Activated CD4-positive, alpha-beta T cell treated with anti-CD3 and anti-CD28 coated beads for 36 hours (primary cell): Measurements from ENCODE around the gene CHMP2B. TPM values are rescaled to one million over a fixed set of nuclear protein-coding genes. Genes with fewer than 3 reads are reported as not detected.
A peak's percentile ranks its signal among the peaks of the same experiment; 100 is the strongest.

ENCODE experiments used
- ATAC-seq: fragments of 200-7000 bp; cut with Tn5 transposase; one replicate; pipeline ENCODE4 v1.10.0; 2021; ENCODE audit warnings: mild to moderate bottlenecking, moderate library complexity
- CTCF ChIA-PET: fragments of 350-600 bp; sonication (Branson Sonifier 250); formaldehyde crosslinking; loops from one replicate; lab custom pipeline; 2021; ENCODE audit warnings: antibody characterized with exemption; lab: Charles Lee
- POLR2A ChIA-PET: fragments of 350-600 bp; sonication (Branson Sonifier 250); formaldehyde crosslinking; loops from one replicate; lab custom pipeline; 2021; ENCODE audit warnings: antibody characterized with exemption, inconsistent platforms; lab: Charles Lee
- DNase-seq: peaks from one replicate; pipeline ENCODE4 v3.0.0-alpha.2; 2020
- H3K27ac Mint-ChIP-seq: one replicate; pipeline ENCODE4 v1.8.0; 2021; ENCODE audit warnings: mixed read lengths
- H3K27me3 Mint-ChIP-seq: one replicate; pipeline ENCODE4 v1.8.0; 2021; ENCODE audit warnings: mixed read lengths
- H3K36me3 Mint-ChIP-seq: one replicate; pipeline ENCODE4 v1.8.0; 2021; ENCODE audit warnings: low read depth, mixed read lengths
- H3K4me1 Mint-ChIP-seq: one replicate; pipeline ENCODE4 v1.8.0; 2021; ENCODE audit warnings: mixed read lengths
- H3K4me3 Mint-ChIP-seq: one replicate; pipeline ENCODE4 v1.8.0; 2021; ENCODE audit warnings: mild to moderate bottlenecking, moderate library complexity, mixed read lengths
- H3K9me3 Mint-ChIP-seq: one replicate; pipeline ENCODE4 v1.8.0; 2021; ENCODE audit warnings: low read depth, mixed read lengths
- intact Hi-C, 2 experiments: fragments of 100-400 bp; cut with DNase I in 1 of 2; cut with micrococcal nuclease in 1 of 2; formaldehyde crosslinking; loops; one replicate each; pipeline versions ENCODE4 v1.14.2 to v1.15.1; 2022 to 2024; cut with DNase I, micrococcal nuclease
- total RNA-seq, 2 experiments: library from RNA; stranded (reverse); gene quantifications; one replicate each; pipeline ENCODE4 v1.2.3, GENCODE V29; 2021

Gene CHMP2B
- total RNA-seq, 2 experiments from 2014 or later: 25.4 to 29.4 TPM

DNA sequence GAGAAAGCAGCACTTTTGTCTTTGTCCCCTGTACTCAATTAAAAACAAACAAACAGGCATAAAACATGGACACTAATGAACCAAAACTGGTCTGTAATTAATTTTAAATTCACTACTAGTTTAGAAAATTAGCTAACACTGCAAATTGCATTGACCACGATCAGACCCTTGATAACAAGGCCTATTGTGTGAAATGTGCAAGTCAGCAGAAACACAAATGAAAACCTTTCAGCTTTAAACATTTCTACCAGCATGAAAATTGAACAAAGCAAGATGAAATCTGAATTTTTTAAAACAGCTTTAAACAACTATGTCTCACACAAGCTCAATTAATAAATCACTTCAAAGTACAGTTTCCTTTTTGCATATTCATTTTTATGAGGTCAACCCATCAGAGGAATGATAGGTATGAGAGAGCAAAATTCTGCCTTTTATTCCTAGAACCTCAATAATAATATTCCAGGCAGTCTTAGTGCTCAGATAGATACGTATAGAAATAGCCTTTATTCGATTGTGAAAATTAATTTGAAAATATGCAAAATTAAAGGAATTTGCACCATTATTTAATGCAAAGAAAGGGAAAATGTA lies 27.0 kb upstream of the CHMP2B start:
- no peaks in the 10 kb centered on the region for H3K4me1 Mint-ChIP-seq
- ChIA-PET CTCF (interaction anchor here (1.6 kb wide), 1 partner anchor 21 kb away, joined by 3 read pairs; no protein-coding TSS in a partner anchor), POLR2A (no interaction called here)
- ATAC-seq (no peak), DNase-seq (no peak)
- H3K9me3 Mint-ChIP-seq: no peaks in the 10 kb centered on the region
- H3K27me3 Mint-ChIP-seq: peaks cover 7% of the 10 kb centered on the region
- no peaks in the 10 kb centered on the region for H3K36me3 Mint-ChIP-seq
- H3K4me3 Mint-ChIP-seq: no peak overlapping the region
- intact Hi-C loops: no loop called here
- no peak overlapping the region for H3K27ac Mint-ChIP-seq

GRCh38 chr3:87201727-87202126 lies 25.4 kb upstream of the CHMP2B start:
- peaks cover 7% of the 10 kb centered on the region for H3K27me3 Mint-ChIP-seq
- POLR2A ChIA-PET: no interaction called here

GRCh38 chr3:87203809-87204208 lies 23.3 kb upstream of the CHMP2B start:
- no peak for DNase-seq
- no peak for ATAC-seq
- Mint-ChIP-seq H3K4me1 (peaks cover 1% of the 10 kb centered on the region), H3K4me3 (no peak overlapping the region), H3K27ac (no peak overlapping the region), H3K9me3 (no peaks in the 10 kb centered on the region), H3K27me3 (peaks cover 9% of the 10 kb centered on the region), H3K36me3 (no peaks in the 10 kb centered on the region)
- POLR2A ChIA-PET: no interaction called here
- CTCF ChIA-PET: interaction anchor here (0.7 to 1.6 kb wide), 2 partner anchors 10 to 69 kb away, joined by 3 to 4 read pairs; no protein-coding TSS in a partner anchor
- intact Hi-C loops: no loop called here

More at GRCh38 chr3:87201727-87202126, 25.4 kb upstream of the CHMP2B start:
- Mint-ChIP-seq H3K4me1 (peaks cover 1% of the 10 kb centered on the region), H3K36me3 (no peaks in the 10 kb centered on the region), H3K9me3 (no peaks in the 10 kb centered on the region), H3K4me3 (no peak overlapping the region), H3K27ac (no peak overlapping the region)
- CTCF ChIA-PET: interaction anchor here (1.2 kb wide), 1 partner anchor 32 kb away, joined by 3 read pairs; no protein-coding TSS in a partner anchor
- intact Hi-C loops: no loop called here
- ATAC-seq (no peak), DNase-seq (no peak)

DNA sequence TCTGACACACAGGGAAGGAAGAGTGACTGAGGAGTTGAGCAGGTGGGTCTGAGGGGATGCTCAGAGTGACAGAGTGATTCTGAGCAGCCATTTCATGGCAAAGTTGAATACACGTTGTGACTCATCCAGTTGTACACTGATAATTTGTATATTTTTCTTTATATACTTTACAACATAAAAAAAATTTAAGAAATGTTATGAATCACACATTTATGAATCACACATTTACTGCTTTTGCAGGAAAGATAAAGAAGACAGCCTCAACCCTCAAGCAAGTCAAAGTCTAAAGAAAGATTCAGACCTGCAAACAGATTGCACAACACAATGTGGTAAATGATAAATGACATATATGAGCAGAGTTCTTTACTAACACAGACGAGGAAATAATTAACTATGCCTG lies 21.0 kb upstream of the CHMP2B start:
- H3K27ac Mint-ChIP-seq: no peak overlapping the region
- intact Hi-C loops: no loop called here
- peak; percentile 47 for ATAC-seq
- H3K9me3 Mint-ChIP-seq: no peaks in the 10 kb centered on the region
- DNase-seq: no peak
- ChIA-PET CTCF (no interaction called here), POLR2A (no interaction called here)
- H3K4me3 Mint-ChIP-seq: no peak overlapping the region
- H3K4me1 Mint-ChIP-seq: peaks cover 1% of the 10 kb centered on the region
- H3K36me3 Mint-ChIP-seq: no peaks in the 10 kb centered on the region
- peaks cover 10% of the 10 kb centered on the region for H3K27me3 Mint-ChIP-seq

GRCh38 chr3:87206635-87207034 lies 20.5 kb upstream of the CHMP2B start:
- Mint-ChIP-seq H3K4me1 (peaks cover 1% of the 10 kb centered on the region), H3K27me3 (peaks cover 13% of the 10 kb centered on the region), H3K4me3 (no peak overlapping the region), H3K36me3 (no peaks in the 10 kb centered on the region), H3K27ac (no peak overlapping the region), H3K9me3 (no peaks in the 10 kb centered on the region)
- ChIA-PET POLR2A (no interaction called here), CTCF (no interaction called here)
- ATAC-seq (no peak), DNase-seq (no peak)
- intact Hi-C loops: no loop called here

DNA sequence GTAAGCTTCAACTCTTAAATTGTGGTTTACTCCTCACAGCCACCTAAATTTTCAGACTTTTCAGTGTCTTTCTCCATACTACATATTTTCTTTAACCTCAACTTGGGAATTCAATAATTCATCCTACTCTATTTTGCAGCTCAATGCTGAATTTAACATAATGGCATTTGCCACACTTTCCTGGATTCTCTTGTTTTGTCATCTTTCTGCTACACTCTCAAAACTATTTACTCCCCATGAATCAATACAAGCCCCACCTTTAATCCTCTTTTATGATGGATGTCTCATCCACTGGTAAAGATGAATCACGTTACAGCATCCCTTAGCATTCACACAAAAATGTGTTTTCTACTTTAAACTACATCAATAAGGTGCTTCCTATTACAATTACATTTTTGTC lies 19.6 kb upstream of the CHMP2B start:
- POLR2A ChIA-PET: no interaction called here
- intact Hi-C loops: no loop called here

GRCh38 chr3:87209111-87209510 lies 18.0 kb upstream of the CHMP2B start:
- DNase-seq: no peak
- H3K36me3 Mint-ChIP-seq: no peaks in the 10 kb centered on the region
- ChIA-PET POLR2A (no interaction called here), CTCF (interaction anchor here (1.0 kb wide), 1 partner anchor 30 kb away, joined by 3 read pairs; no protein-coding TSS in a partner anchor)
- peaks cover 1% of the 10 kb centered on the region for H3K4me1 Mint-ChIP-seq
- no peak overlapping the region for H3K27ac Mint-ChIP-seq
- H3K9me3 Mint-ChIP-seq: no peaks in the 10 kb centered on the region
- intact Hi-C loops: no loop called here
- no peak for ATAC-seq
- peaks cover 19% of the 10 kb centered on the region for H3K27me3 Mint-ChIP-seq
- no peak overlapping the region for H3K4me3 Mint-ChIP-seq

More for the DNA sequence above, 19.6 kb upstream of the CHMP2B start:
- CTCF ChIA-PET: no interaction called here
- DNase-seq (no peak), ATAC-seq (no peak)
- Mint-ChIP-seq H3K4me3 (no peak overlapping the region), H3K36me3 (no peaks in the 10 kb centered on the region), H3K4me1 (peaks cover 1% of the 10 kb centered on the region), H3K27me3 (peaks cover 16% of the 10 kb centered on the region), H3K9me3 (no peaks in the 10 kb centered on the region), H3K27ac (no peak overlapping the region)

DNA sequence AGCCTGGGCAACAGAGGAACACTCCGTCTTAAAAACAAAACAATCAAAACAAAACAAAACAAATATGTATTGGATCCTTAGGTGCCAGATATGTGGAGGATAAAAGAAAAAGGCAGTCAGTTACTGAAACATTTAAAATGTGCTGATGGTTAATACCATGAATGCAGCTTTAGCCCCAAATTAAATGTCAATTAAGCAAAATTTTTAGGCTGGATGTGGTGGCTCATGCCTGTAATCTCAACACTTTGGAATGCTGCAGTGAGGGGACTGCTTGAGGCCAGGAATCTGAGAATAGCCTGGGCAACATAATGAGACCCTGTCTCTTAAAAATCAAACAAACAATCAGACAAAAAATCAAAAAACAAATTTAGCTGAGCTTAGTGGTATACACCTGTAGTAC lies 8.5 kb upstream of the CHMP2B start:
- Mint-ChIP-seq H3K4me3 (no peak overlapping the region), H3K27me3 (peaks cover 29% of the 10 kb centered on the region), H3K36me3 (no peaks in the 10 kb centered on the region), H3K27ac (no peak overlapping the region), H3K9me3 (peaks cover 3% of the 10 kb centered on the region), H3K4me1 (no peaks in the 10 kb centered on the region)
- intact Hi-C loops: no loop called here
- POLR2A ChIA-PET: no interaction called here
- CTCF ChIA-PET: interaction anchor here (0.6 kb wide), 1 partner anchor 295 kb away, joined by 3 read pairs; no protein-coding TSS in a partner anchor
- no peak for ATAC-seq
- DNase-seq: no peak

GRCh38 chr3:87219611-87220010 lies 7.5 kb upstream of the CHMP2B start:
- H3K4me3 Mint-ChIP-seq: no peak overlapping the region
- CTCF ChIA-PET: interaction anchor here (0.6 kb wide), 1 partner anchor 14 kb away, joined by 3 read pairs; no protein-coding TSS in a partner anchor
- POLR2A ChIA-PET: no interaction called here
- peaks cover 31% of the 10 kb centered on the region for H3K27me3 Mint-ChIP-seq
- H3K4me1 Mint-ChIP-seq: no peaks in the 10 kb centered on the region
- H3K9me3 Mint-ChIP-seq: peaks cover 3% of the 10 kb centered on the region
- DNase-seq (no peak), ATAC-seq (no peak)
- no peak overlapping the region for H3K27ac Mint-ChIP-seq
- intact Hi-C loops: no loop called here
- no peaks in the 10 kb centered on the region for H3K36me3 Mint-ChIP-seq

DNA sequence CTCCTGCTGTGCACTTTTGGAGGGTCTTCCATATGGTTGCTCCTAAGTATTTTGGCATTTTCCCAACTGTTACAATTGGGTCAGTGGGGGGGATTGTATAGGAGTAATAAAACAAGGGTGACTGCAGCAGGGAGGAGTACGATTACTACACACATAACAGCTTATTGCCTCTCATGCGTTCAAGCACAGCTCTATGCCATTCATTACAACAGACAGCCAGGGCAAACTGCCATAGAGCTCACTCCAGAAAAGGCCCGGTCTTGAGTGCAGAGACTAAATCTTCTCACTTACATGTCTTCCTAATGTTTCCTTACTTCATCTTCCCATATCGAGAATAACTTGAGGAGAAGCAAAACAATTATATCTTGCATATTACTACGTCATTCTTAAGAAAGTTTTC lies 1.4 kb upstream of the CHMP2B start:
- Mint-ChIP-seq H3K4me3 (no peak overlapping the region), H3K36me3 (peaks cover 3% of the 10 kb centered on the region), H3K27ac (no peak overlapping the region), H3K27me3 (peaks cover 9% of the 10 kb centered on the region), H3K4me1 (peaks cover 31% of the 10 kb centered on the region), H3K9me3 (peaks cover 3% of the 10 kb centered on the region)
- ATAC-seq: no peak
- ChIA-PET POLR2A (no interaction called here), CTCF (interaction anchor here (0.7 to 1.9 kb wide), 4 partner anchors 10 to 278 kb away, joined by 3 to 4 read pairs (median 4); no protein-coding TSS in a partner anchor)
- intact Hi-C loops: loop anchor here in 1 of 2 experiments (5.0 kb wide), 1 partner anchor 832 kb away; the partner anchor contains the start of genes CGGBP1 and ZNF654
- no peak for DNase-seq

- peaks cover 3% of the 10 kb centered on the region for H3K9me3 Mint-ChIP-seq
- DNase-seq (no peak), ATAC-seq (no peak)
- CTCF ChIA-PET: interaction anchor here (1.0 to 1.5 kb wide), 2 partner anchors 34 to 48 kb away, joined by 3 to 4 read pairs; no protein-coding TSS in a partner anchor
- H3K4me1 Mint-ChIP-seq: peaks cover 44% of the 10 kb centered on the region
- POLR2A ChIA-PET: no interaction called here
- peak overlapping the region; percentile 97 for H3K4me3 Mint-ChIP-seq
- H3K36me3 Mint-ChIP-seq: peaks cover 9% of the 10 kb centered on the region
- H3K27me3 Mint-ChIP-seq: peaks cover 5% of the 10 kb centered on the region
- peak overlapping the region; percentile 96 for H3K27ac Mint-ChIP-seq
- intact Hi-C loops: loop anchor here (1.0 to 5.0 kb wide), 2 partner anchors 830 to 922 kb away; partner anchors contain the start of genes C3orf38 (in 1 of the 2), CGGBP1 (in 1 of the 2) and ZNF654 (in 1 of the 2)
These were observed 681 bp downstream of the CHMP2B start for GRCh38 chr3:87227835-87228144.

GRCh38 chr3:87228316-87228715 lies 1.2 kb downstream of the CHMP2B start:
- Mint-ChIP-seq H3K4me3 (peak overlapping the region; percentile 97), H3K27me3 (peaks cover 2% of the 10 kb centered on the region), H3K27ac (no peak overlapping the region), H3K9me3 (no peaks in the 10 kb centered on the region), H3K4me1 (peaks cover 49% of the 10 kb centered on the region), H3K36me3 (peaks cover 9% of the 10 kb centered on the region)
- intact Hi-C loops: loop anchor here in 1 of 2 experiments (5.0 kb wide), 1 partner anchor 829 kb away; the partner anchor contains the start of genes CGGBP1 and ZNF654
- ATAC-seq: no peak
- POLR2A ChIA-PET: no interaction called here
- no peak for DNase-seq
- CTCF ChIA-PET: interaction anchor here (0.6 to 1.5 kb wide), 4 partner anchors 34 to 168 kb away, joined by 3 to 4 read pairs (median 4); no protein-coding TSS in a partner anchor
